Natural killer cell (primary cell): ENCODE results near the gene AURKAIP1. TPM values are rescaled to one million over a fixed set of nuclear protein-coding genes. Genes with fewer than 3 reads are reported as not detected.
"Not testable (repeated sequence)": the region's sequence is repeated elsewhere in the genome, so short reads cannot be mapped to it uniquely, and the experiment has no call there.

Experiments used
- ATAC-seq, 3 donors: fragments of 150-1000 bp in 2 of 3; fragments of 200-7000 bp in 1 of 3; cut with Tn5 transposase; 1 replicate in 1 of 3; 2 replicates in 2 of 3; pipeline ENCODE4 v1.10.0; 2021; ENCODE audit warnings: mild to moderate bottlenecking in 2 of 3, moderate library complexity in 2 of 3
- DNase-seq, 2 donors: peaks; one replicate each; pipeline versions ENCODE4 v3.0.0 to v3.0.0-alpha.2; 2013 to 2021; ENCODE audit warnings: mixed read lengths in 1 of 2
- H3K27ac ChIP-seq: one replicate; pipeline ENCODE4 v1.5.1; 2013; ENCODE audit warnings: mild to moderate bottlenecking, low read length
- H3K27me3 ChIP-seq: one replicate; pipeline ENCODE4 v1.6.1; 2013; ENCODE audit warnings: low read length; ENCODE audit not compliant: control insufficient read depth, insufficient read depth
- H3K36me3 ChIP-seq: one replicate; pipeline ENCODE4 v1.6.1; 2013; ENCODE audit warnings: low read length; ENCODE audit not compliant: control insufficient read depth, insufficient read depth
- H3K4me1 ChIP-seq: one replicate; pipeline ENCODE4 v1.6.1; 2013; ENCODE audit warnings: low read length; ENCODE audit not compliant: control insufficient read depth, insufficient read depth
- H3K4me3 ChIP-seq: one replicate; pipeline ENCODE4 v1.5.1; 2013; ENCODE audit warnings: low read length
- H3K9me3 ChIP-seq: one replicate; pipeline ENCODE4 v1.6.1; 2013; ENCODE audit warnings: low read length; ENCODE audit not compliant: control insufficient read depth, insufficient read depth
- H3K27ac Mint-ChIP-seq, 2 donors: one replicate each; pipeline ENCODE4 v1.8.0; 2022; ENCODE audit warnings: mild to moderate bottlenecking in 2 of 2, mixed read lengths in 2 of 2, moderate library complexity in 1 of 2
- H3K27me3 Mint-ChIP-seq, 2 donors: one replicate each; pipeline ENCODE4 v1.8.0; 2022; ENCODE audit warnings: low read depth in 2 of 2, mixed read lengths in 2 of 2
- H3K36me3 Mint-ChIP-seq: one replicate; pipeline ENCODE4 v1.8.0; 2022; ENCODE audit warnings: mixed read lengths
- H3K4me1 Mint-ChIP-seq, 2 donors: one replicate each; pipeline ENCODE4 v1.8.0; 2022; ENCODE audit warnings: mixed read lengths in 2 of 2
- H3K4me3 Mint-ChIP-seq: one replicate; pipeline ENCODE4 v1.8.0; 2022; ENCODE audit warnings: mild to moderate bottlenecking, moderate library complexity, mixed read lengths
- H3K9me3 Mint-ChIP-seq, 2 donors: one replicate each; pipeline ENCODE4 v1.8.0; 2022; ENCODE audit warnings: mixed read lengths in 2 of 2
- WGBS: methylation state at CpG from one replicate; pipeline ENCODE4 v1.1.7; 2013; ENCODE audit warnings: missing lambda C conversion rate; ENCODE audit not compliant: insufficient coverage; 5-methylcytosine and 5-hydroxymethylcytosine counted together
- intact Hi-C: fragments of 100-400 bp; cut with micrococcal nuclease; formaldehyde crosslinking; loops from one replicate; pipeline ENCODE4 v1.14.2; 2022
- total RNA-seq, 4 donors: library from RNA; stranded (reverse); fragments of 120-200 nt in 1 of 4; gene quantifications; one replicate each; pipeline versions ENCODE4 v1.2.3 to v1.2.4, GENCODE V29; 2013 to 2022
- TF ChIP-seq, protein P1 (sequence below): fragments of 200-600 bp; IDR thresholded peaks from one replicate; pipeline ENCODE4 v1.8.0; 2022; ENCODE audit warnings: antibody characterized with exemption

Gene AURKAIP1
- total RNA-seq, 3 donors from 2014 or later (not counting 1 experiment from before 2014, with no cell fraction given): 60.0 to 76.3 (median 64.6) TPM

DNA sequence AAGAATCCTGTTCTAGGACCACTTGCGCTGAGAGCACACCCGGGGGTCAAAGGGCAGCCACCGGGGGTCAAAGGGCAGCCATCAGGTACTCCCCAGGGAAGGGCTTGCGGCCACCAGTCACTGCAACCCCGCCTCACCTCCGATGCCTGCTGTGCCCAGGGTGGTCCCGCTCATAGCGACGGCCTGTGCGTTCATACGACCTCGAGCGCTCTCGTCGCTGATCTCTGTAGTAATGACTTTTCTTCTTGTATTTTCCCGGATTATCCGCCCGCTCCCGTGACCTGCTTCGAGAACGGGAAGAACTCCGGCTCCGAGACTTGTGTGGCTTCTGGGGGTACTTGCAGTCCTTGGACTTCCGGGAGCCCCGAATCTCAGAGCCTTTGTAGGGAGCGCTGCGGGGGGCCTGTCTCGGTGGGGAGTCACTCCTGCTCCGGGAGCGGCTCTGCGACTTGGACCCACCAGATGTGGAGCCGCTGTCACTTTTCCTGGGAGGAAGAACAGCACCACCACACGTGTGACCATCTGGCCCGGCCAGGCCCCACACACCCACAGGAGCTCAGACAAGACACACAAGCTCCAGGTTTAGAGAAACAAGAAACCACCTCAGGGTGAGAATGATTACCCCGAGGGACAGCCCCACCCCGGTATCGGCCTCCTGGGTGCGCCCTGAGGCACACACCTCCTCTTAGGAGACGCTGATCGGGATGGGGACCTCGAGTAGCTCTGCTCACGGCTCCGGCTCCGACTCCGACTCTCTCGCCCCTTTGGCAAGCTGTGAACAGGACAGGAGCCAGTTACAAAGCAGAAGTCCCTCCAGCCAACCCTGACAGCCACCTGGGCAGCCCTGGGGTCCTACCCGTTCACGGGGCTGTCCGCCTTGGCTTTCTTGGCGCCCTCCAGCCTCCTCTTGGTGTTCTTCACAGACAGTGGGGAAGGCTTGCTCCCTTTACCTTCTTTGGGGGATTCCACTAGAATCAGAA lies 12.4 kb upstream of the AURKAIP1 start:
- H3K4me1 Mint-ChIP-seq: peaks cover 0 to 7% of the 10 kb centered on the region in 2 donors
- H3K36me3 ChIP-seq: peaks cover 64% of the 10 kb centered on the region
- no peaks in the 10 kb centered on the region for H3K9me3 Mint-ChIP-seq
- ATAC-seq (no peak), DNase-seq (no peak)
- no peak overlapping the region for H3K4me3 ChIP-seq
- H3K27me3 Mint-ChIP-seq: no peaks in the 10 kb centered on the region
- TF ChIP-seq, protein P1, sequence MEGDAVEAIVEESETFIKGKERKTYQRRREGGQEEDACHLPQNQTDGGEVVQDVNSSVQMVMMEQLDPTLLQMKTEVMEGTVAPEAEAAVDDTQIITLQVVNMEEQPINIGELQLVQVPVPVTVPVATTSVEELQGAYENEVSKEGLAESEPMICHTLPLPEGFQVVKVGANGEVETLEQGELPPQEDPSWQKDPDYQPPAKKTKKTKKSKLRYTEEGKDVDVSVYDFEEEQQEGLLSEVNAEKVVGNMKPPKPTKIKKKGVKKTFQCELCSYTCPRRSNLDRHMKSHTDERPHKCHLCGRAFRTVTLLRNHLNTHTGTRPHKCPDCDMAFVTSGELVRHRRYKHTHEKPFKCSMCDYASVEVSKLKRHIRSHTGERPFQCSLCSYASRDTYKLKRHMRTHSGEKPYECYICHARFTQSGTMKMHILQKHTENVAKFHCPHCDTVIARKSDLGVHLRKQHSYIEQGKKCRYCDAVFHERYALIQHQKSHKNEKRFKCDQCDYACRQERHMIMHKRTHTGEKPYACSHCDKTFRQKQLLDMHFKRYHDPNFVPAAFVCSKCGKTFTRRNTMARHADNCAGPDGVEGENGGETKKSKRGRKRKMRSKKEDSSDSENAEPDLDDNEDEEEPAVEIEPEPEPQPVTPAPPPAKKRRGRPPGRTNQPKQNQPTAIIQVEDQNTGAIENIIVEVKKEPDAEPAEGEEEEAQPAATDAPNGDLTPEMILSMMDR: no peak
- intact Hi-C loops: no loop called here
- no peaks in the 10 kb centered on the region for H3K27me3 ChIP-seq
- H3K9me3 ChIP-seq: no peaks in the 10 kb centered on the region
- no peaks in the 10 kb centered on the region for H3K4me1 ChIP-seq
- peaks cover 6% of the 10 kb centered on the region for H3K36me3 Mint-ChIP-seq
- no peak overlapping the region for H3K4me3 Mint-ChIP-seq
- H3K27ac ChIP-seq: no peak overlapping the region
- no peak overlapping the region for H3K27ac Mint-ChIP-seq
- 98% methylated on average over 50 of the region's 50 CpGs for WGBS

DNA sequence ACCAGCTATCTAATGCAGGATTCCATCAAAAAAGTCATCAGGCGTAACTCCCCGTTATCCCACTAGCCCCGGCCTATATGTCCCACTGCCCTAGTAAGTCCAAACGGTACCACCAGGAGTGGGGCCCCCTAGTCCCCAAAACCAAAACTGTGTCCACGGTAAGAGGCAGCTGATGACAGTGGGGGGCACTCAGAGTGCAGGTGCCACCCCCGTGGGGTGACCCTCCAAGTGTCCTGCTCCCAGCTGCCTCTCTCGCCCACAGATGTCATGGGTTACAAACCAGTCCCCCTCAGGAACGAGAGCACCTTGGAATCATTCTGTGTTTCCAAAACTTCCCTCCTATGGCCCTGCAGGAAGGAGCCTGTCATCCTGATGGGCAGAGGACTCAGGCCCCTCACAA lies 10.9 kb upstream of the AURKAIP1 start:
- Mint-ChIP-seq H3K4me3 (no peak overlapping the region), H3K4me1 (no peaks in the 10 kb centered on the region), H3K9me3 (no peaks in the 10 kb centered on the region), H3K36me3 (no peaks in the 10 kb centered on the region), H3K27me3 (no peaks in the 10 kb centered on the region), H3K27ac (no peak overlapping the region)
- 95% methylated on average over 8 of the region's 8 CpGs for WGBS
- TF ChIP-seq, protein P1: no peak
- Histone ChIP-seq H3K27ac (no peak overlapping the region), H3K27me3 (no peaks in the 10 kb centered on the region), H3K36me3 (peaks cover 51% of the 10 kb centered on the region), H3K9me3 (no peaks in the 10 kb centered on the region), H3K4me3 (no peak overlapping the region), H3K4me1 (no peaks in the 10 kb centered on the region)
- intact Hi-C loops: no loop called here
- no peak for DNase-seq
- ATAC-seq: no peak

DNA sequence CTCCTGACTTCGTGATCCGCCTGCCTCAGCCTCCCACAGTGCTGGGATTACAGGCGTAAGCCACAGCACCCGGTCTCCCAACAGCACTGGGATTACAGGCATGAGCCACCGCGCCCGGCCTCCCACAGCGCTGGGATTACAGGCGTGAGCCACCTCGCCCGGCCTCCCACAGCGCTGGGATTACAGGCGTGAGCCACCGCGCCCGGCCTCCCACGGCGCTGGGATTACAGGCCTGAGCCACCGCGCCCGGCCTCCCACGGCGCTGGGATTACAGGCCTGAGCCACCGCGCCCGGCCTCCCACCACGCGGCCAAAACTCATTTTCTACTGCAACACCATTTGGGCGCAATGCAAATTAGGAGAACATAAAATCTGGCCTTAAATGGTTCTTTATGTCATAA lies 10.3 kb upstream of the AURKAIP1 start:
- H3K4me1 ChIP-seq, H3K9me3 ChIP-seq, H3K36me3 Mint-ChIP-seq, intact Hi-C loops, H3K4me1 Mint-ChIP-seq, H3K27me3 ChIP-seq, DNase-seq, H3K4me3 ChIP-seq, H3K9me3 Mint-ChIP-seq, H3K4me3 Mint-ChIP-seq, H3K27ac Mint-ChIP-seq, H3K27me3 Mint-ChIP-seq, ATAC-seq, H3K27ac ChIP-seq: not testable (repeated sequence)
- peaks cover 45% of the 10 kb centered on the region for H3K36me3 ChIP-seq
- WGBS: 95% methylated on average over 29 of the region's 29 CpGs

DNA sequence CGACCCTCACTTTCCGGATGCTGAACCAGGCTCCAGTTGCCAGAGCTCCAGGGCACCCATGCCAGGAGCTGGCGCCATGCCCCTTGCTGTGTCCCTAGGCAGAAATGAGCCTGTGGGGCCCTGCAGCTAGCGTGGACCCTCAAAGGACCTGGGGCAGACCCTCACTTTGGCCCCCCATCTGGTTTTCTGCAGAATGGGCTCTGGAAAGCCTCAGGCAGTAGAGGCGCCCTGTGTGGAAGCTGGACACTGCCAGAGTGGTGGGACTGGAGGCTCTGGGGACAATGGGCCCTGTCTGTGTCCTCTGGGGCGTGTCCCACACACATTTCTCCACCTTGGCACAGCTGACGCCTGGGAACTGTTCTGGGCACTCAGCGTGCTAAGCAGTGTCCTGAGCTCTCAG lies 6.3 kb upstream of the AURKAIP1 start:
- Mint-ChIP-seq H3K36me3 (no peaks in the 10 kb centered on the region), H3K27ac (no peak overlapping the region), H3K4me3 (no peak overlapping the region), H3K27me3 (no peaks in the 10 kb centered on the region), H3K9me3 (no peaks in the 10 kb centered on the region), H3K4me1 (no peaks in the 10 kb centered on the region)
- TF ChIP-seq, protein P1: no peak
- whole genome bisulfite sequencing: 82% methylated on average over 8 of the region's 8 CpGs
- ATAC-seq (no peak), DNase-seq (no peak)
- no peak overlapping the region for H3K27ac ChIP-seq
- no peak overlapping the region for H3K4me3 ChIP-seq
- H3K27me3 ChIP-seq: no peaks in the 10 kb centered on the region
- peaks cover 8% of the 10 kb centered on the region for H3K36me3 ChIP-seq
- no peaks in the 10 kb centered on the region for H3K9me3 ChIP-seq
- no peaks in the 10 kb centered on the region for H3K4me1 ChIP-seq
- intact Hi-C loops: no loop called here
